Endometrial microvascular endothelial cells (primary cell): ENCODE results near the gene MYO3B. TPM values are rescaled to one million over a fixed set of nuclear protein-coding genes. Genes with fewer than 3 reads are reported as not detected.

Experiments
- in situ Hi-C: cut with HindIII; loops from 2 replicates; pipeline ENCODE4 v1.10.0; 2017; ENCODE audit warnings: low sequenced_read_pairs, low pct_unique_long_range_greater_than_20kb; ENCODE audit errors: inconsistent ontology term
- total RNA-seq: library from RNA; depleted of rRNA; stranded (reverse); fragments of >200 nt; gene quantifications from one replicate; pipeline ENCODE4 v1.2.3, GENCODE V29; 2015; ENCODE audit errors: inconsistent ontology term

Gene MYO3B, protein sequence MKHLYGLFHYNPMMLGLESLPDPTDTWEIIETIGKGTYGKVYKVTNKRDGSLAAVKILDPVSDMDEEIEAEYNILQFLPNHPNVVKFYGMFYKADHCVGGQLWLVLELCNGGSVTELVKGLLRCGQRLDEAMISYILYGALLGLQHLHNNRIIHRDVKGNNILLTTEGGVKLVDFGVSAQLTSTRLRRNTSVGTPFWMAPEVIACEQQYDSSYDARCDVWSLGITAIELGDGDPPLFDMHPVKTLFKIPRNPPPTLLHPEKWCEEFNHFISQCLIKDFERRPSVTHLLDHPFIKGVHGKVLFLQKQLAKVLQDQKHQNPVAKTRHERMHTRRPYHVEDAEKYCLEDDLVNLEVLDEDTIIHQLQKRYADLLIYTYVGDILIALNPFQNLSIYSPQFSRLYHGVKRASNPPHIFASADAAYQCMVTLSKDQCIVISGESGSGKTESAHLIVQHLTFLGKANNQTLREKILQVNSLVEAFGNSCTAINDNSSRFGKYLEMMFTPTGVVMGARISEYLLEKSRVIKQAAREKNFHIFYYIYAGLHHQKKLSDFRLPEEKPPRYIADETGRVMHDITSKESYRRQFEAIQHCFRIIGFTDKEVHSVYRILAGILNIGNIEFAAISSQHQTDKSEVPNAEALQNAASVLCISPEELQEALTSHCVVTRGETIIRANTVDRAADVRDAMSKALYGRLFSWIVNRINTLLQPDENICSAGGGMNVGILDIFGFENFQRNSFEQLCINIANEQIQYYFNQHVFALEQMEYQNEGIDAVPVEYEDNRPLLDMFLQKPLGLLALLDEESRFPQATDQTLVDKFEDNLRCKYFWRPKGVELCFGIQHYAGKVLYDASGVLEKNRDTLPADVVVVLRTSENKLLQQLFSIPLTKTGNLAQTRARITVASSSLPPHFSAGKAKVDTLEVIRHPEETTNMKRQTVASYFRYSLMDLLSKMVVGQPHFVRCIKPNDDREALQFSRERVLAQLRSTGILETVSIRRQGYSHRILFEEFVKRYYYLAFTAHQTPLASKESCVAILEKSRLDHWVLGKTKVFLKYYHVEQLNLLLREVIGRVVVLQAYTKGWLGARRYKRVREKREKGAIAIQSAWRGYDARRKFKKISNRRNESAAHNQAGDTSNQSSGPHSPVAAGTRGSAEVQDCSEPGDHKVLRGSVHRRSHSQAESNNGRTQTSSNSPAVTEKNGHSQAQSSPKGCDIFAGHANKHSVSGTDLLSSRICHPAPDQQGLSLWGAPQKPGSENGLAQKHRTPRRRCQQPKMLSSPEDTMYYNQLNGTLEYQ (N-terminal part only)
- not detected for total RNA-seq

DNA sequence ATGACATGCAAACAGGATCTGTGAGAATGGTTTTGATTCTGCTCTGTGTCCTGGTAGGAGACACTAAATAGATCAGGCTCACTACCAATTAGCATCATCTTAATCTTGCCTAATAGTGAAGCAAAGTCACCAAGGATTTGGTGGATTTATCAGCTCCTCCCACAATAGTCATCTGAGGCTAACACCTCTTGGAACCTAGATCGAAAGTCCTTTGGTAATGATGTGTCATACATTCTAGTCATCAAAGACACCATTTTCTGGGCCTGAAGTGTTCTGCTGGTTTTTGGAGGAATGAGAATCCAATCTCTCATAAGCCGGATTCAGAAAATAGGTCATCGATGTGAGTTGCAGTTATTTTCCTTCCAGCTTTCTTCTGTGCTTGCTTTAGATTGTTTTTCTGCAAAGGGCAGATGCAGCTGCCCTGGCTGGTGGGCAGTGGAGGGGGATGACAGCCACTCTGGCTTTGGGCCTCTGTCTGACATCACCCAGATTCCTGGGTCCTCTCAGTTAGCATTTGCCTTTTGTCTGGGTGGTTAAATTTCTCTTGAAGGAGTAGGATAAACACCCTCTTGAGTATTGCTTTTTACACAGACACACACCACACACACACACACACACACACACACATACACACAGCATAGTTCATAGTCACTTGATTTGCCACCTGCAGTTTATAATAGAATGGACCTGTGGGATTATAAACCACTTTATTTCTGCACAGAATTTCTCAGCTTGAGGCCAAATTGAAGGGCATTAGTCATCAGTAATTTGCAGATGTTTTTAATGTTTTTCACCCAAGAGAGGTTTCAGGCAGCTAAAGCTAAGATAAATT is at the start of gene MYO3B:
Gene MYO3B, plus strand, starts transcription at position 198 of the 832 bp plus-strand sequence. Its CDS starts 141 bp downstream, at position 339.
- in situ Hi-C loops = no loop called here

GRCh38 chr2:170139276-170139967 is 38.5 kb upstream of the MYO3B start:
- in situ Hi-C loops = no loop called here

GRCh38 chr2:170140561-170140960 is 37.4 kb upstream of the MYO3B start:
- in situ Hi-C loops = no loop called here

DNA sequence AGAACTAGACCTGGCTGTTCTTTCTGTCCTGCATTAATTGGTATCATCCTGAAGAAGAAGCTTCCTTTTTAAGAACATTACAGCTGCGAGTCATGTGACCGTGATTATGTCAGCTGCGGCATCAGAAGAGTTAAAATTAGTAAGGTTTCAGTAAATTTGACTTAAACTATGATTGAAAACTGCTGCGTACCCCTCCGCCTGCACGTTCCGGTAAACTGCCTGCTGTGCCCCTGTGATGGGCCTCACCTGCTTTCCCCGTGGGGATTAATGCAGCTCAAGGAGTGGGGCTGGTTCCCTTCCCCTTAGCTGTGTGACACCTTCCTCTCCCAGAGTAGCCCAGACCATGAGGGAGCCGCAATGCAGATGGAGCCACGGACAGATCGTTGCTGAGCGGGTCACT is 36.1 kb upstream of the MYO3B start:
- in situ Hi-C loops = no loop called here

DNA sequence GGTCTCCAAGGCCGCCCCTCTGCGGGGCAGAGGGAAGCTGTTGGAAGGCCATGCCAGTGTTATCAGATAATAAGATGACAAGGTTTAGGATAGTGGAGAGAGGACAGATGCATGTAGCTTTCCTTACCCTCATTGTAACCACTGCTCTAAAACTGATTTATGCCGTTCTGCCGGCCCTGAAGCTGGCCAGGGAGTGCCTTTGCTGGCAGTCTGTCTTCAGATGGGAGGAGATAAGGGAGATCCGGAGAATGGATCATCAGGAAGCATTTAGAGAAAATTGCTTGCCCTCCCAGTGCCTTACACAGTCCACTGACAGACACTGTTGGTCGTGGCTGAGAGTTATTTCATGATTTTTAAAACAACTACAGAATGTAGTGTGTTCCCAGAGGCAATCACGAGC is 35.4 kb upstream of the MYO3B start:
- in situ Hi-C loops = no loop called here

DNA sequence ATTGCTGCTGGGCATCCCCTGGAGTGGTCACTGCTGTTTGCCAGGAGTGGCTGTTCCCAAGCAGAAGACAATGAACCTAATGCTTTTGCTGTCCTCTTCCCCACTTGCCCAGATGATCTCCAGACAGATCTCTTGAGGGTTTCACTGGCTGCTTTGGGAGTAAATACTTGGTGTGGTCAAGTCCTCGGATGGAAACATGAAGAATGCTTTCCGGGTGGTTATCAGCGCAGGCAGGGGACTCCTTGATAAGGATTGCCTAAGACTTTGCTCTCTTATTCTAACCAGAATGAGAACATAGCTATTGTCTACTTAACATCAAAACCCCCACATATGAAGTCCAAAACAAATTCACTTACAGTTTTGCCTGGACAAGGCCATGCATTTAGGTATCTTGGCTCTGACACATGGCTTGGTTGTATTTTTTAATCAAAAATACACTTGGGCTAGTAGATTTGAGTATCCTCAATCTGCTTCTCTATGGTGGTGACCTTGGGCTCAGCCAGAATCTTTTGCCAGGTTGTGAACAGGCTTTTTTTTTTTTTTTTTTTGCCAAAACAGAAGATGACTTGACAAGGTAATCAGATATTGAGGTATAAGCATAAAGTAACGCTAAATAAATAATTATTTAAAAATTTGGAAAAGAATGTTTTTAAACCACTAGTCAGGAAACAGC is 34.8 kb upstream of the MYO3B start:
- in situ Hi-C loops = no loop called here

DNA sequence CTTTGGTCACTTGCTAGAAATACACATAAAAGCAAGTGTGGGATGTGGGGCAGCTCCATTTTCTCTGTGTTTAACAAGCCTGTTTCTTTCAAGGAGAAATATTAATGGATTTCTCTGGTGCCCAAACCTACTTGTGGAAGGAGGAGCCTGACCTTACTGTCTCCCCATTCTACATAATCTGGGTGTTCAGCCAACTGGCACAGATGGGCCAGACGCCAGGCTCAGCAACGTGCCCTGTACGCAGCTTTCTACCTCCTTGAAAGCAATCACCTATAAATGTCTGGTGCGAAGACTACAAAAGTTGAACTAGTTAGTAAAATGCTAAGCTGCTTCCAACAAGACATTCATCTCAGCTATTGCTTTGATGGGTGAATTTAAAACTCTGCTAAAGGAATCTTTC is 33.2 kb upstream of the MYO3B start:
- in situ Hi-C loops = no loop called here

DNA sequence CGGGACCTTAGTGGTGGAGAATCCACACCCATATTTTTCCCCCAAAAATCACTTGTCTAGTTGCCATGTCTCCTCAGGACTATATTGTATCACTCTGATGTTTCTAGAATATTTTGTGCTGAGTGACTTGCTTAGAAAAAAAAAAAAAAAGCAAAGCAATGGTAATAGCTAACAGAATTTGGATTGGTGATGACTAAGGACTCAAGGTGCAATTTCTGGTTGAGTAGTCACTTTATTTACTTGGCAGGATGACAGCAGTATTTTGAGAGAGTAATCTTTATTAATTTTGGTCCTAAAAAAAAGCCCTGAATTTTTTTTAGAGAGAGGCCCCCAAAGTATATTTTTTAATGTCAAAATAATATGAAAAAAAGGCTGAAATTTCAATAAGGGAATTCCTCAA is 32.8 kb upstream of the MYO3B start:
- in situ Hi-C loops = no loop called here

GRCh38 chr2:170145675-170146432 is 32.1 kb upstream of the MYO3B start:
- in situ Hi-C loops = no loop called here

GRCh38 chr2:170146784-170147183 is 31.2 kb upstream of the MYO3B start:
- in situ Hi-C loops = no loop called here

- in situ Hi-C loops = no loop called here
These were observed 30.4 kb upstream of the MYO3B start for GRCh38 chr2:170147576-170147975.

GRCh38 chr2:170148161-170148560 is 29.8 kb upstream of the MYO3B start:
- in situ Hi-C loops = no loop called here

DNA sequence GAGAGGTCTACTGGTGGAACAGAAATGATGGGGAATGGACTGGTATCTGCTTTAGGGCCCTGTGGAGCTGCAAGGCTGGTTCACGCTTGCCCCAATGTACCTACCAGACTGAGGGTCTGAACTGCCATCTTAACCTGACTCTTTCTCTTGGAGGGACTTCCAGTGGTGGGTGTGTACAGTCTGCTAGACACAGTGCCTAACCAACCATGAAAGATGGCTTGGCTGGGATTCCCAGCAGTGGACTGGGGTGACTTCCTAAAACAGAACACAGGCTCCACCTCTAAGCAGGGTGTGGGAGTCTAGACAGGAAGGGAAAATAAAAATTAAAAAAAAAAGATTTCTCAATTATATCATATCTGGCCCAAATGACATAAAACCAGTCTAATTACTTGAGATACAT is 25.5 kb upstream of the MYO3B start:
- in situ Hi-C loops = no loop called here

DNA sequence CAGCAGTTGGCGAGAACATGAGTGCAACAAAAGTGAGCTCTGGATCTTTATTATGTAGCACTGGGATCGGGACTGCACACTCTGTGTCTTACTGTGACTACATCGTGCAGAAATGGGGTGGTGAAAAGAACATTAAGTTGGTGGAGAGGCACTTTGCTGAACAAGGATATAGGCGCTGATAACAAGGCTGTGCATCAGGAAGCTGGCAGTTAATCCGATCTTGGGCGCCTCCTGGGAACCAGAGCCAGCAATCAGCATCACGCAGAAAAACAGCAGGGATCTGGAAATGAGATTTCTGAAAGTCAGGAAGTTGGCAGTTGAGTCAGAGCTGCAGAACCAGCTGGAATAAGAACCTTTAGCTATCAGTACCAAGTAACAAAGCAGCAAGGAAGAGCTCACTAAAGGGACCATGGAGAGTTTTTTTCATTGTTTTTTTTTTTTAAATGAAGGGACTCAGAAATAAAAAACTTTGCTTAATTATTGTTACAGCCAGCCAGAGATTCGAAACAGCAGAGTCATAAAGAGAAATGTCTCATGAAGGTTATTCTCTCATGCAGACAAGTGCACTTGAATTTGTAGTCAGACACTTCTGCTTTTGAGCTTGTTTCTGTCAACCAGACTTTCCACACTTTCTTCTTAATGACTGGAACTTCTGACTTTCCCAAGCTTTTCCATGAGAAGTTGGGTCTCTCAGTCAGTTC is 22.8 kb upstream of the MYO3B start:
- in situ Hi-C loops = no loop called here

DNA sequence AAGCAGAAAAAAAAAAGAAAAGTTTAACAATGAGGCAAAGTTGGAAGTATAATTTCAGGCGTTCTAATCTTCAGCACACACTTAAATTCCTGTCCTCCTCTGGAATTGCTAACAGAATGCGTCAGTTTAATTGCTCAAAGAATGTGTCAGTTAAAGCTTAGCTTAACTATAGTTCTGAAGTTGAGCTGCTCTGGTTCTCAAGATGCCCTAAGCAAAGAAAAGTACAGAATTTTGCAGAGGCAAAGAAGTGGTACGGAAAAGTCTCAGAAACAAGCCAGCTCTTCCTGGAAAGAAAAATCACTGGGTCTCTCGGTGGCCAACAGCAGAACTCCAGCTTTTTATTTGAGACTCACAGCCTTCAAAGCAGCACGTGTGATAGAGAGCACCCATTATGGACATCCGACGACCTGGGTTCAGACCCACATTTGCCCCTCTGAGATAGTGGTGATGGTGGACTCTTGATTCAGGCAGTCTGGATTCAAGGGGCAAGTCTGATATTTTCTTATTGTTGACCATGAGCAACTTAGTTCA is 22.2 kb upstream of the MYO3B start:
- in situ Hi-C loops = no loop called here

DNA sequence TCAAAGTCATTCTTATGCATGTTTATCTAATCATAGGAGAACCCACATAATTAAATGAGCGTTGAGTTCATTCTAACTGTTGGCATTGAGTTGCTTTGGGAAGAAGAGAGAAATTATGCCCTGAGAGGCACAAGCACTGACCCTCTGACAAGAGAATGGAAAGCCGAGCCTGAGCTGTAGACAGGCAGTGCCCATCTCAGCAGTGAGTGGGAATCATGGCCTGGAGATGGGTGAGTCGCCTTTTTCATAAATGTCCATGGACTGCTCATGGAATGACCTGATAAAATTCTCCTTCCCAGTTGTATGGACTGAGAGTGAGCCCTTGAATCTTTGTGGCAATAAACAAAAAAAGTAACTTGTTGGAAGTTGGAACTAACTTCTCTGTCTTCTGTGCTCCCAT is 21.4 kb upstream of the MYO3B start:
- in situ Hi-C loops = no loop called here
